GM23248 (cell line): ENCODE data around the gene CARD14.

Source experiments
- EZH2 ChIP-seq: fragments of 200-600 bp; sonication (generic); IDR thresholded peaks from 2 replicates; pipeline ENCODE4 v1.6.1; 2018; ENCODE audit warnings: antibody characterized with exemption, mild to moderate bottlenecking; ENCODE audit not compliant: insufficient read depth, poor library complexity, severe bottlenecking
- EZH2phosphoT487 ChIP-seq: fragments of 200-600 bp; sonication (generic); IDR thresholded peaks from 2 replicates; pipeline ENCODE4 v1.6.1; 2018; ENCODE audit warnings: antibody characterized with exemption, moderate library complexity, mild to moderate bottlenecking, low read depth; ENCODE audit not compliant: insufficient read depth

- TF ChIP-seq EZH2 (no peak), EZH2phosphoT487 (no peak)
These were observed 63.4 kb downstream of the CARD14 start for GRCh38 chr17:80233202-80233601.
